ENCODE data around the gene TESK1.

The TESK1 gene

DNA sequence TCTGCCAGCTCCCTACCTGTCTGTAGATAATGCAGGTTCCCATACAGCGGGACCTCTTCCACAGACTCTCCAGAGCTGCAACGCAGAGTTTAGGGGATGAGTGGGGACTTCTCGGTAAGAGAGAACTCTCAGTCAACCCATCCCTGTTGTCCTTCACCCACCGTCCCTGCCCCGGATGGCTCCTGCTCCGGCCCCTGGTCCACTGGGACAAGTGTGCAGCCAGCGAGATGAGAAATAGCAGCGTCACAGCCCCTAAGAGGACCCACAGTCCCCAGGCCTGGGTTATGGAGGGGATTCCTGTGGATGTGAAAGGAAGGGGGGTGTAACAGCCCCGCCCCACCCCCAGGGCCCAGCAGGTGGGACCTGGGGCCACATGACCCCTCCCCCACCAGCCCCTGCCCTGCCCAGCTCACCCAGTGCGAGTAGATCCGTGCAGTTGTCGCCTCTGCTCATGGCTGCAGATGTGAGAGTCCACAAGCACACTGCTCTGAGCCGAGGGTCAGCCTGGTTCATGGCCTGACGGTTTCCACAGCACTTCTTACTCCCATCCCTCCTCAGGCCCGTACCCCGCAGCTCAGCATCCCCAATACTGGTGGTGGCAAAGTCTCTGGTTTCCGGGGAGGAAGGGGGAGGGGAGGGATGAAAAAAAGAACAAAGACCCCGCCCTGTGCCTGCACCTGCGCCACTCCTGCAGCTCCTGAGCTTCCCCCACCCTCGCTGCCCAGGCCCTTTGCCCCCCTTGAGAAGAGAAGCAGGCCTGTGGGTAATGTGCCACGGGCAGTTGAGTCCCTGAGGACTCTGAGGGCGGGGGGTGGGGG, 45.5 kb downstream of the TESK1 start, which contains the start of gene SIT1:
Gene SIT1 (minus strand): TSS at position 591 of the 818 bp plus-strand sequence. CDS start 78 bp downstream, at position 513.
- no peak for DNase-seq

DNA sequence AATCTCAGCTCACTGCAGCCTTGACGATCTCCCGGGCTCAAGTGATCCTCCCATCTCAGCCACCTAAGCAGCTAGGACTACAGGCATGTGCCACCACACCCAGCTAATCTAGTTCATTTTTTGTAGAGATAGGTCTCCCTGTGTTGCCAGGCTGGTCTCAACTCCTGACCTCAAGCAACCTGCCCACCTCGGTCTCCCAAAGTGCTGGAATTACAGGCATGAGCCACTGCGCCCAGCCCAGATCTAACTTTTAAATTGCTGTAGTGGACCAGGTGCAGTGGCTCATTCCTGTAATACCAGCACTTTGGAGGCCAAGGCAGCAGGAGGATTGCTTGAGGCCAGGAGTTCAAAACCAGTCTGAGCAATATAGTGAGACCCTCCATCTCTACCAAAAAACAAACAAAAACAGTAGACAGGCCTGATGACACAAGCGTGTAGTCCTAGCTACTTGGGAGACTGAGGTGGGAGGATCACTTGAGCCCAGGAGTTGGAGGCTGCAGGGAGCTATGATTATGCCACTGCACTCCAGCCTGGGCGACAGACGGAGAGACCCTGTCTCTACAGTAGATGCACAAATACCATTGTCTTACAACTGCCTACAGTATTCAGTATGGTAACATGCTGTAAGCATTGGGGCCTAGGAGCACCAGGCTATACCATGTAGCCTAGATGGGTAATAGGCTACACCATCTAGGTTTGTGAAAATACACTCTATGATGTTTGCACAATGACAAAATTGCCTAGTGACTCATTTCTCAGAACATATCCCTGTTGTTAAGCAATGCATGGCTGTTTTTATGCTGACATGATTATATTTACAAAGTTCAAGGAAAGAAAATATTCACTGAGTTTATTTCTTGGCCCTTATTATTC, 47.1 kb downstream of the TESK1 start:
- DNase-seq, result no peak

DNA sequence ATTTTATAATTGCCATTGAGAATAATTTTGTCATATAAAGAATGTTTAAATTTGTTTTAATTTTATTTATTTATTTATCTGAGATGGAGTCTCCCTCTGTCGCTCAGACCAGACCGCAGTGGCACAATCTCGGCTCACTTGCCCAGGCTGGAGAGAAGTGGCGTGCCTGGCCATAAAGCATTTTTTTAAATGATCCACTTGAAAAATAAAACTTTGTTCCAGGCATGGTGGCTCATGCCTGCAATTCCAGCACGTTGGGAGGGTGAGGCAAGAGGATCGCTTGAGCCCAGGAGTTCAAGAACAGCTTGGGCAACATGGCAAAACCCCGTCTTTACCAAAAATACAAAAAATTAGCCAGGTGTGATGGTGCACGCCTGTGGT, 47.8 kb downstream of the TESK1 start:
- no peak for DNase-seq

DNA sequence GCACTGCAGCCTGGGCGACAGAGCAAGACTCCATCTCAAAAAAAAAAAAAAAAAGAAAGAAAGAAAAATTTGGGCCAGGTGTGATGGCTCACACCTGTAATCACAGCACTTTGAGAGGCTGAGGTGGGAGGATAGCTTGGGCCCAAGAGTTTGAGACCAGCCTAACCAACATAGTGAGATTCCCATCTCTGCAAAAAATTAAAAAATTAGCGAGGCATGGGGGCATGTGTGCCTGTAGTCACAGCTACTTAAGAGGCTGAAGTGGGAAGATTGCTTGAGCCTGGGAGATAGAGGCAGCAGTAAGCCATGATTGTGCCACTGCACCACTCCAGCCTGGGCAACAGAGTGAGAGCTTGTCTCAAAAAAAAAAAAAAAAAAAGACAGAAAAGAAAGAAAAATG, 48.5 kb downstream of the TESK1 start:
- no peak for DNase-seq

DNA sequence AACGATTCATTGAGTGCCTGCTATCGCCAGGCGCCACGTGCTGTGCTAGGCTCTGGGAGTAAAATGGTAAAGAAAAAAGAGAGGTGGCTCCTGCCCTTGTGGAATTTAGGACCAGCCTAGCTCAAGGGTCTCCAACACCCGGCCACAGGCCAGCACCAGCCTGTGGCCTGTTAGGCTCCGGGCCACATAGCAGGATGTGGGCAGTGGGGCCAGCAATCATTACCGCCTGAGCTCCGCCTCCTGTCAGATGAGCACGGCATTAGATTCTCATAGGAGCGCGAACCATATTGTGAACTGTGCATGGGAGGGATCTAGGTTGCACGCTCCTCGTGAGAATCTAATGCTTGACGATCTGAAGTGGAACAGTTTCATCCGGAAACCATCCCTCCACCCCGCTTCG, 51.3 kb downstream of the TESK1 start:
- DNase-seq, result no peak

DNA sequence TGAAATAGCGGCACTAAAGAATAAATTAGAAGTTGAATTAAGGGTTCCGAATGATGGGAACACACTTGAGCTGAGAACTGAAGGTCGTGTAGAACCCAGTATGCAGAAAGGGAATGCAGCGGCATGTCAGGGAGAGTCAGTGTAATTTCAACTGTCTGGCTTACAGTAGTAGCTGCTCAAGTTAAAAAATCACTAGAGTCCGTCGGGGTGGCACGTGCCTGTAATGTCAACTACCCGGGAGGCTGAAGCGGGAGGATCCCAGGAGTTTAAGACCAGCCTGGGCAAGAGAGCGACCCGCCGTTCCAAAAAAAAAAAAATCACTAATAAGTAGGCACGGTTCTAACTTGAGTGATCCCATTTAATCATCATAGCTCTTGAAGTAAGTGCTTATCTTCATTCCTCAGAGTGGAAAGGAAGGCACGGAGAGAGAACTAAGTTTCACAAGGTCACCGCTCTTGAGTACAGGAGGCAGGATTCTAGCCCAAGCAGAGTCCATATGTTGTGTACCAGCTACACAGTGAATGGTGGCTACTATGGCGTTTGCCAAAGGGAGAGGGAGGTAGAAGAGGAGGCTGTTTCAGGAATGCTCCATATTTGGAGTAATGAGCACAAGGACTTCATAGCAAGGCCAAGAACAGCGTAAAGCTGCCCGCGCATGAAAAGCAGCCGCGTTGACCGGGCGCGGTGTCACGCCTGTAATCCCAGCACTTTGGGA, 51.9 kb downstream of the TESK1 start:
- no peak for DNase-seq

DNA sequence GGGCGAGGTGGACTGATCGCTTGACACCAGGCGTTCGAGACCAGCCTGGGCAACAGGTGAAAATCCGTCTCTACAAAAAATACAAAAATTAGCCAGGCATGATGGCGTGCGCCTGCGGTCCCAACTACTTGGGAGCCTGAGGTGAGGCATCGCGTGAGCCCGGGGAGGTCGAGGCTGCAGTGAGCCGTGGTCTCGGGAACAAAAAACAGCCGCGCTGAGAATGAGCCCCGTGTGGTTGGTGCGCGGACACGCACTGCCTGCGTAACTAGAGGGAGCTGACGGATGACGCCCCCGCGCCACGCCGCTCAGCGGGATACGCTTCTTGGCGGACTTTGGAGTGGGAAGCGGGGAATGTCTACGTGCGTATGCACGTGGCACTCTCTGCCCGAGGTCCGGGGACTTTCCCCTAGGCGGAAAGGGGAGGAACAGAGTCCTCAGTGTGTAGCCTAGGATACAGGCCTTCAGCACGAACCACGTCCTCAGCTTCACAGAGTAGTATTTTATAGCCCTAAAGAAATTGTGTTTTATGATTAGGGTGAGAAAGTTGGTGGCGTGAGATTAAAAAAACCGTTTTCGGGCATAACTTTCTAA, 52.6 kb downstream of the TESK1 start, which contains the start of gene RMRP:
Gene RMRP (minus strand): TSS at position 474 of the 591 bp plus-strand sequence.
- DNase-seq, result peak; percentile 80

DNA sequence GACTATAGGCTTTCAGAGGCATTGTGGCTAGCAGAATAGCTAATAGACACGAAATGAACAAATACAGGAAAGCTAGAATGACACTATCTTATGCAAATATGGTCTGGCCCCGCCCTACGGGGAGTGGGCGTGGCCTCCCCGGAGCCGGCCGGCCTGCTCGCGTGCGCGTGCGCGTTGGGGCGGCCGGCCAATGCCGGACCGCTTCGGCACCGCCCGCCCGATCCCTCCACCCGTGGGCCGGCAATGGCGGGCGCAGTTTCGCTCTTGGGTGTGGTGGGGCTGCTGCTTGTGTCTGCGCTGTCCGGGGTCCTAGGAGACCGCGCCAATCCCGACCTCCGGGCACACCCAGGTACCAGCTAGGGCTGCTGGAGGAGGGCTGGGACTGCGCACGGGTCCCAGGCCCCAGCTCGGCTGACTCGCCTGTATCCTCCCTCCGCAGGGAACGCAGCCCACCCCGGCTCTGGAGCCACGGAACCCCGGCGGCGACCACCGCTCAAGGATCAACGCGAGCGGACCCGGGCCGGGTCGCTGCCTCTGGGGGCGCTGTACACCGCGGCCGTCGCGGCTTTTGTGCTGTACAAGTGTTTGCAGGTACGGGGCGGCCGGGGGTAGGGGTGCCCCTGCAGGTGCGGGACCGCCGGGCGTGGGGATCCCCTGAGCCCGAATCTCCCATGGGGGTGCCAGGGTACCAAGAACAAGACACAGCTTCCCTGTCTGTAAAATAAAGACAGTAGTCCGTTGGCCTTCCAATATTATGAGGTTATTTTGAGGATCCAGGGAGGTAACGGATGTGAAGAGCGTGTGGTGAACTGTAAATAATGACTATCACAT, 53.3 kb downstream of the TESK1 start, which contains the start of gene CCDC107:
Gene CCDC107 (plus strand): TSS at position 156 of the 831 bp plus-strand sequence. CDS start 88 bp downstream, at position 244.
- peak; percentile 53 for DNase-seq

DNA sequence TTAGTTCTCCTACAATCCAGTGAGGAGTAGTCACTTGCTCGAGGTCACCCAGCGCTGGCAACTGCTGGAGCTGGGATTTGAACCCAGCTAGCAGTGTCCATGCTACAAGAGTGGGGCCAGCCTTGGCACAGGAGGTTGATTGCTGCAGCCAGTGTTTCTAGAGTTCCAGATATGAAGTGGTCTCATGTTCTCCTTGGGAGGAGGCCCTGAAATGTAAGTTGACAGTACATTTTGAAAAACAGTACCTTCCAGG, 53.8 kb downstream of the TESK1 start:
- DNase-seq, result no peak

DNA sequence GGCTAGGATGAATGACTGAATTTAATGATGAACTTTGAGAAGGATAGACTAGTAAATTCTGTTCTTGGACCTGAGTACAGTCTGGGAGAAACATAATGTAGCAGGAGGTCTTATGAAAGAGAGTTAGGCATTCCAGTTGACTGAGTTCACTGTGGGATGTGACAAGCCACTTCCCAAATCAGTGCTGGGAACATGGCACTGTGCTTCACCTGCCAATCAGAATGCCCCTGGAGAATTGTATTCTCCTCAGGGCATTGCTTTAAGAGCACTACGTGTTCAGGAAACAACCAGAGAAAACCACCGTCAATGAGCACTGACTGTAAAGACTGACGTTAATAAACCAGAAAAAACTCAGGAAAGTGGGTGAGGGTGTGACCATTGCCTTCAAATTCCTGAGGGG, 54.3 kb downstream of the TESK1 start:
- DNase-seq, result no peak
